Tibial nerve (tissue), 4 donors: ENCODE data around the gene SLC2A4RG. TPM values are rescaled to one million over a fixed set of nuclear protein-coding genes. Genes with fewer than 3 reads are reported as not detected.

Experiments used
- DNase-seq, 2 donors: peaks; one replicate each; pipeline ENCODE4 v3.0.0-alpha.2; 2019; ENCODE audit warnings: low spot score in 2 of 2
- H3K27ac ChIP-seq, 4 donors: fragments of 200-600 bp; sonication (generic) in 3 of 4; one replicate each; pipeline ENCODE4 v1.5.1; 2017 to 2019; ENCODE audit warnings: mild to moderate bottlenecking in 1 of 4
- H3K27me3 ChIP-seq, 2 donors: fragments of 200-600 bp; sonication (generic) in 1 of 2; one replicate each; pipeline versions ENCODE4 v1.5.1 to v1.6.0; 2017 to 2019
- H3K36me3 ChIP-seq, 3 donors: fragments of 200-600 bp; sonication (generic); one replicate each; pipeline ENCODE4 v1.5.1; 2018 to 2019
- H3K4me1 ChIP-seq, 4 donors: fragments of 200-600 bp; sonication (generic) in 3 of 4; one replicate each; pipeline ENCODE4 v1.5.1; 2017 to 2019
- H3K4me3 ChIP-seq, 4 donors: fragments of 200-600 bp; sonication (generic) in 3 of 4; one replicate each; pipeline ENCODE4 v1.5.1; 2017 to 2019; ENCODE audit warnings: mild to moderate bottlenecking in 1 of 4, moderate library complexity in 1 of 4
- H3K9me3 ChIP-seq, 4 donors: fragments of 200-600 bp; sonication (generic) in 3 of 4; one replicate each; pipeline ENCODE4 v1.5.1; 2017 to 2019
- EP300 ChIP-seq, 2 donors: sonication (generic); formaldehyde crosslinking; IDR thresholded peaks; one replicate each; pipeline ENCODE4 v1.6.1; 2017; ENCODE audit warnings: antibody characterized with exemption in 2 of 2, mild to moderate bottlenecking in 1 of 2
- POLR2A ChIP-seq, 2 donors: fragments of 450-650 bp; IDR thresholded peaks; one replicate each; pipeline ENCODE4 v1.6.1; 2017; ENCODE audit warnings: antibody characterized with exemption in 2 of 2, mild to moderate bottlenecking in 2 of 2, moderate library complexity in 2 of 2
- WGBS, 2 donors: methylation state at CpG; one replicate each; pipeline ENCODE4 v1.1.5; 2018; 5-methylcytosine and 5-hydroxymethylcytosine counted together
- total RNA-seq, 4 donors: library from RNA; depleted of rRNA; stranded (reverse); fragments of >200 nt; gene quantifications; one replicate each; pipeline ENCODE4 v1.1.0, GENCODE V29; 2016
- TF ChIP-seq, protein P1 (sequence below), 5 experiments: fragments of 200-600 bp in 3 of 5; fragments of 450-650 bp in 2 of 5; sonication (generic) in 3 of 5; IDR thresholded peaks; one replicate each; pipeline ENCODE4 v1.5.1; 2016 to 2019; ENCODE audit warnings: antibody characterized with exemption in 5 of 5, mild to moderate bottlenecking in 3 of 5, moderate library complexity in 2 of 5

Gene SLC2A4RG
- total RNA-seq, 4 donors from 2014 or later: 71.5 to 126 (median 72.5) TPM

DNA sequence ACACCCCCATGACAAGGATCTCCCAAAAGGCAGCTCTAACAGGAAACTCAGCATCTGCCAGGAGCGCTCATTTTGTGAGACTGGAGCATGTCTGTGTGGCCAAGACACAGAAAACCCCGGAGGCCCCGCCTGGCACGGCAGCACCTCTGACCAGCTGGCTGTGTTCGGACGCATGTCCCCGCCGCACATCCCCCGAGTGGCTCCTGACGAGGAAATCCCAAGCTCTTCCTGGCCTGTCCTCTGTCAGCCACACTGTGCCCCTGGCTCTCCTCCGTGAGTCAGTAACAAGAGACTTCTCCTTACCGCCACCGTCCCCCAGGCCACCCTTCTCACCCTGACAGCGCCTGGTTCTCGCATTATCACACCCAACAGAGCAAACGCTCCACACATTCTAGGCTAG lies 14.4 kb downstream of the SLC2A4RG start:
- WGBS, 2 donors: 78 to 85% methylated on average over 13 to 15 of the region's 16 CpGs

GRCh38 chr20:63755933-63756647 lies 16.5 kb downstream of the SLC2A4RG start:
- no peak overlapping the region for H3K27ac ChIP-seq
- H3K9me3 ChIP-seq: no peaks in the 10 kb centered on the region
- TF ChIP-seq EP300 (IDR thresholded peaks at IDR 0.05): no peak
- TF ChIP-seq, protein P1, sequence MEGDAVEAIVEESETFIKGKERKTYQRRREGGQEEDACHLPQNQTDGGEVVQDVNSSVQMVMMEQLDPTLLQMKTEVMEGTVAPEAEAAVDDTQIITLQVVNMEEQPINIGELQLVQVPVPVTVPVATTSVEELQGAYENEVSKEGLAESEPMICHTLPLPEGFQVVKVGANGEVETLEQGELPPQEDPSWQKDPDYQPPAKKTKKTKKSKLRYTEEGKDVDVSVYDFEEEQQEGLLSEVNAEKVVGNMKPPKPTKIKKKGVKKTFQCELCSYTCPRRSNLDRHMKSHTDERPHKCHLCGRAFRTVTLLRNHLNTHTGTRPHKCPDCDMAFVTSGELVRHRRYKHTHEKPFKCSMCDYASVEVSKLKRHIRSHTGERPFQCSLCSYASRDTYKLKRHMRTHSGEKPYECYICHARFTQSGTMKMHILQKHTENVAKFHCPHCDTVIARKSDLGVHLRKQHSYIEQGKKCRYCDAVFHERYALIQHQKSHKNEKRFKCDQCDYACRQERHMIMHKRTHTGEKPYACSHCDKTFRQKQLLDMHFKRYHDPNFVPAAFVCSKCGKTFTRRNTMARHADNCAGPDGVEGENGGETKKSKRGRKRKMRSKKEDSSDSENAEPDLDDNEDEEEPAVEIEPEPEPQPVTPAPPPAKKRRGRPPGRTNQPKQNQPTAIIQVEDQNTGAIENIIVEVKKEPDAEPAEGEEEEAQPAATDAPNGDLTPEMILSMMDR (IDR thresholded peaks at IDR 0.05): no peak
- TF ChIP-seq POLR2A (IDR thresholded peaks at IDR 0.05): no peak
- DNase-seq: no peak
- no peak overlapping the region for H3K4me3 ChIP-seq
- H3K36me3 ChIP-seq: peaks cover 0 to 9% (median 0%) of the 10 kb centered on the region in 3 donors
- 73 to 83% methylated on average over 18 of the region's 18 CpGs for WGBS, 2 donors
- no peaks in the 10 kb centered on the region for H3K27me3 ChIP-seq
- H3K4me1 ChIP-seq: no peaks in the 10 kb centered on the region

More for the DNA sequence above, 14.4 kb downstream of the SLC2A4RG start:
- Histone ChIP-seq H3K36me3 (peaks cover 0 to 22% (median 0%) of the 10 kb centered on the region in 3 donors), H3K27me3 (no peaks in the 10 kb centered on the region), H3K4me1 (no peaks in the 10 kb centered on the region), H3K27ac (no peak overlapping the region), H3K9me3 (no peaks in the 10 kb centered on the region), H3K4me3 (no peak overlapping the region)
- TF ChIP-seq, protein P1 (IDR thresholded peaks at IDR 0.05): no peak
- TF ChIP-seq EP300 (IDR thresholded peaks at IDR 0.05): no peak
- TF ChIP-seq POLR2A (IDR thresholded peaks at IDR 0.05): no peak
- no peak for DNase-seq

- Histone ChIP-seq H3K4me3 (no peak overlapping the region), H3K36me3 (peaks cover 0 to 9% (median 0%) of the 10 kb centered on the region in 3 donors), H3K4me1 (no peaks in the 10 kb centered on the region), H3K9me3 (no peaks in the 10 kb centered on the region), H3K27ac (no peak overlapping the region), H3K27me3 (no peaks in the 10 kb centered on the region)
- 61 to 64% methylated on average over 8 of the region's 8 CpGs for WGBS, 2 donors
- no peak for DNase-seq
- TF ChIP-seq POLR2A (IDR thresholded peaks at IDR 0.05) (no peak), EP300 (IDR thresholded peaks at IDR 0.05) (no peak)
- TF ChIP-seq, protein P1 (IDR thresholded peaks at IDR 0.05): no peak
Observed at GRCh38 chr20:63756648-63756991, 17.0 kb downstream of the SLC2A4RG start.

GRCh38 chr20:63758152-63758551 lies 18.6 kb downstream of the SLC2A4RG start:
- Histone ChIP-seq H3K9me3 (no peaks in the 10 kb centered on the region), H3K36me3 (peaks cover 0 to 5% (median 0%) of the 10 kb centered on the region in 3 donors), H3K4me1 (no peaks in the 10 kb centered on the region), H3K27ac (no peak overlapping the region), H3K27me3 (no peaks in the 10 kb centered on the region), H3K4me3 (no peak overlapping the region)
- WGBS, 2 donors: 87 to 93% methylated on average over 4 to 5 of the region's 7 CpGs
- no peak for DNase-seq
- TF ChIP-seq, protein P1 (IDR thresholded peaks at IDR 0.05): no peak
- TF ChIP-seq EP300 (IDR thresholded peaks at IDR 0.05) (no peak), POLR2A (IDR thresholded peaks at IDR 0.05) (no peak)

- 89 to 91% methylated on average over 7 of the region's 7 CpGs for WGBS, 2 donors
- Histone ChIP-seq H3K4me3 (no peak overlapping the region), H3K9me3 (no peaks in the 10 kb centered on the region), H3K27me3 (no peaks in the 10 kb centered on the region), H3K36me3 (peaks cover 0 to 9% (median 0%) of the 10 kb centered on the region in 3 donors), H3K27ac (no peak overlapping the region), H3K4me1 (no peaks in the 10 kb centered on the region)
- TF ChIP-seq POLR2A (IDR thresholded peaks at IDR 0.05) (no peak), EP300 (IDR thresholded peaks at IDR 0.05) (no peak)
- TF ChIP-seq, protein P1 (IDR thresholded peaks at IDR 0.05): no peak
- no peak for DNase-seq
Observed at GRCh38 chr20:63759377-63759901, 19.9 kb downstream of the SLC2A4RG start.
